Measurements from ENCODE around the gene LRRC10.

The LRRC10 gene

GRCh38 chr12:69563166-69563762, 47.4 kb downstream of the LRRC10 start:
- DNase-seq, result no peak
